Muscle layer of duodenum (tissue), 2 donors: Measurements from ENCODE around the gene DUS2.
"Not testable (repeated sequence)": the region's sequence is repeated elsewhere in the genome, so short reads cannot be mapped to it uniquely, and the experiment has no call there.

Experiments
- H3K27ac ChIP-seq: one replicate; pipeline ENCODE4 v1.7.0; 2013; ENCODE audit warnings: mild to moderate bottlenecking, low read length
- H3K27me3 ChIP-seq: one replicate; pipeline ENCODE4 v1.7.0; 2013; ENCODE audit warnings: low read depth, mild to moderate bottlenecking, control low read depth, low read length
- H3K36me3 ChIP-seq, 2 donors: one replicate each; pipeline ENCODE4 v1.7.0; 2013; ENCODE audit warnings: low read length in 2 of 2, control low read depth in 1 of 2, mild to moderate bottlenecking in 1 of 2; ENCODE audit not compliant: insufficient read depth in 2 of 2, control insufficient read depth in 1 of 2
- H3K4me1 ChIP-seq, 2 donors: one replicate each; pipeline ENCODE4 v1.7.0; 2013; ENCODE audit warnings: low read length in 2 of 2, mild to moderate bottlenecking in 2 of 2, control low read depth in 1 of 2, moderate library complexity in 1 of 2; ENCODE audit not compliant: insufficient read depth in 2 of 2, control insufficient read depth in 1 of 2
- H3K4me3 ChIP-seq, 2 donors: one replicate each; pipeline ENCODE4 v1.7.0; 2013; ENCODE audit warnings: low read length in 2 of 2, low read depth in 1 of 2, mild to moderate bottlenecking in 1 of 2
- H3K9me3 ChIP-seq, 2 donors: one replicate each; pipeline ENCODE4 v1.7.0; 2013; ENCODE audit warnings: low read length in 2 of 2, control low read depth in 1 of 2, mild to moderate bottlenecking in 1 of 2; ENCODE audit not compliant: control insufficient read depth in 1 of 2
- donor health status: healthy.

The DUS2 gene

GRCh38 chr16:67989322-67990017 is 33.6 kb upstream of the DUS2 start:
- no peak overlapping the region for H3K4me3 ChIP-seq
- H3K4me1 ChIP-seq = peaks cover 5 to 16% of the 10 kb centered on the region in 2 donors

DNA sequence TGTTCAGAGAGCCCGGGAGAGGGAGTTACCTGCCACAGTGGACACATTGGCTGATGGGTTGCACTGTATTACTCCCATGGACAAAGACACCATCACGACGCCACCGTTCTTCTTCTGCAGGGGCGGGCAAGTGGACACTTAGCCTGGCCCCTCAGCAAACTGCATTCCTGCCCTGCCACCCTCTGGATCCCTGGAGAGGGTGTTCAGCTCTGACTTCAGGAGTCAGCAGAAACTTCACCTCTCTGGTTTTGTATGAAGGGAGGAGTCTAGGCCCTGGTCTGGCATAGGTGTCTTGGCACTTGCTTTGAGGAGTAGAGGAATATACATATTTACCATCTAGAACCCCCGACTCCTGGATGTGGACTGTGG is 33.1 kb upstream of the DUS2 start:
- Histone ChIP-seq H3K4me3 (no peak overlapping the region), H3K27me3 (no peaks in the 10 kb centered on the region), H3K36me3 (no peaks in the 10 kb centered on the region), H3K27ac (no peak overlapping the region), H3K4me1 (peaks cover 5 to 12% of the 10 kb centered on the region in 2 donors), H3K9me3 (no peaks in the 10 kb centered on the region)

More at GRCh38 chr16:67989322-67990017, 33.6 kb upstream of the DUS2 start:
- Histone ChIP-seq H3K27ac (no peak overlapping the region), H3K9me3 (no peaks in the 10 kb centered on the region), H3K36me3 (no peaks in the 10 kb centered on the region), H3K27me3 (no peaks in the 10 kb centered on the region)

DNA sequence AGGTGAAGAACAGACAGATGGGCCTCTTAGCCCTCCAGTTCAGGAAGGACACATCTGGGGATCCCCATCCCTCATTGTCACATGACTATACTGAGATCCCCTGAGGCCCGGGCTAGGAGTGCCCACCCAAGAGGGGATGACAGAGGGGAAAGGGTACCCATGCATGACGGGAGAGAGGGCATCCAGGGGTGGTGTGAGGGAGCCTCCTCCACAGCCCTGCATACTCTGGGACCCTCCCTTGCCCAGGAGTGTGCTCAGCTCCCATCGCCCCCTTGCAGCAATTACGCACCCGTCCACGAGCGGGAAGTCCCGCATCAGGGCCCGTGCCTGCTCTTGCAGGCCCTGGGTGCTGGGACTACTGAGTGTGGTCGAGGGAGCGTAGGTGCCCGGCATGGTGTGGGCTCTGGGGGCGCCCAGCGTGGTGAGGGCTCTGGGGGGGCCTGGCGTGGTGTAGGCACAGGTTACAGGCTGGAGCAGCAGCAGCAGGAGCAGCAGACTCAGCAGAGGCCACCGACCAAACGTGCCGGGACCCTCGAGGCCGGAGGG is 30.4 kb upstream of the DUS2 start:
- peak overlapping the region in 1 of 2 donors; percentile 60 for H3K4me3 ChIP-seq
- H3K36me3 ChIP-seq = no peaks in the 10 kb centered on the region
- H3K27ac ChIP-seq = no peak overlapping the region

GRCh38 chr16:67993207-67994039 is 29.7 kb upstream of the DUS2 start:
- H3K27me3 ChIP-seq = no peaks in the 10 kb centered on the region
- no peaks in the 10 kb centered on the region for H3K9me3 ChIP-seq
- H3K4me1 ChIP-seq = peaks cover 5 to 12% of the 10 kb centered on the region in 2 donors
- peak overlapping the region; percentile 72 for H3K27ac ChIP-seq
- H3K36me3 ChIP-seq = no peaks in the 10 kb centered on the region
- H3K4me3 ChIP-seq = peak overlapping the region; percentile 59 to 60

More for the DNA sequence above, 30.4 kb upstream of the DUS2 start:
- Histone ChIP-seq H3K9me3 (no peaks in the 10 kb centered on the region), H3K4me1 (peaks cover 5 to 12% of the 10 kb centered on the region in 2 donors), H3K27me3 (no peaks in the 10 kb centered on the region)

GRCh38 chr16:67994040-67994408 is 29.1 kb upstream of the DUS2 start:
- H3K36me3 ChIP-seq, H3K27me3 ChIP-seq, H3K9me3 ChIP-seq: not testable (repeated sequence)
- Histone ChIP-seq H3K4me3 (peak overlapping the region; percentile 59 to 60), H3K27ac (peak overlapping the region; percentile 72), H3K4me1 (peaks cover 5 to 12% of the 10 kb centered on the region in 2 donors)

DNA sequence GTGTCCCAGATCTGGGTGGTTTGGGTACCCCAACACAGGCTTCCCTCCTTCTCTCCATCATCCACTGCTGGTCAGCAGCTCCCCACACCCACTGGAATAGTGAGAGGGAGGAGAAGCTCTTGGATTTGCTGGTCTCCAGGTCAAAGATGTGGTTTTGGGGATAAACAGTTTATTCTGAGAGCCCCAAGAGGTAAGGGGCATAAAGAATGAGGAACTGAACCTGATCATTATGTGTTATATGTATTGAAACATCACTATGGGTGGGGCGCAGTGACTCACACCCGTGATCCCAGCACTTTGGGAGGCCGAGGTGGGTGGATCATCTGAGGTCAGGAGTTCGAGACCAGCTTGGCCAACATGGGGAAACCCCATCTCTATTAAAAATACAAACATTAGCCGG is 27.7 kb upstream of the DUS2 start:
- H3K4me1 ChIP-seq = peaks cover 12 to 15% of the 10 kb centered on the region in 2 donors
- no peaks in the 10 kb centered on the region for H3K27me3 ChIP-seq
- H3K4me3 ChIP-seq = no peak overlapping the region
- H3K9me3 ChIP-seq = no peaks in the 10 kb centered on the region
- no peak overlapping the region for H3K27ac ChIP-seq
- no peaks in the 10 kb centered on the region for H3K36me3 ChIP-seq

DNA sequence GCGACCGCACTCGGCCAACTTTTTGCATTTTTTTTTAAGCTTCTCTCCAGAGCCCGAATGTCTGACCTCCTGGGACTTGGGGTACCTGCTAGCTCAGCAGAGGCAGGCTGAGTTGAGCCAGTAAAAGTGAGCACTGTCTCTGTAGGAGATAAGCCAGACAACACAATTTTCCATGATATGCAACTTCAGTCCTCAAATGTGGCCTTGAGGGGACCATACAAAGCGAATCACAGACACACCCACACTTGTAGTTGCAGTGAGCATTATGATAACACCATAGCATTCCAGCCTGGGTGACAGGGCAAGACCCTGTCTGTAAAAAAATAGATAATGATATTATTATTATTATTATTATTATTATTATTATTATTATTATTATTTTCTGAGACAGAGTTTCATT is 26.4 kb upstream of the DUS2 start:
- Histone ChIP-seq H3K4me3 (no peak overlapping the region), H3K27ac (no peak overlapping the region), H3K4me1 (peaks cover 12 to 15% of the 10 kb centered on the region in 2 donors), H3K36me3 (no peaks in the 10 kb centered on the region), H3K27me3 (no peaks in the 10 kb centered on the region), H3K9me3 (no peaks in the 10 kb centered on the region)

DNA sequence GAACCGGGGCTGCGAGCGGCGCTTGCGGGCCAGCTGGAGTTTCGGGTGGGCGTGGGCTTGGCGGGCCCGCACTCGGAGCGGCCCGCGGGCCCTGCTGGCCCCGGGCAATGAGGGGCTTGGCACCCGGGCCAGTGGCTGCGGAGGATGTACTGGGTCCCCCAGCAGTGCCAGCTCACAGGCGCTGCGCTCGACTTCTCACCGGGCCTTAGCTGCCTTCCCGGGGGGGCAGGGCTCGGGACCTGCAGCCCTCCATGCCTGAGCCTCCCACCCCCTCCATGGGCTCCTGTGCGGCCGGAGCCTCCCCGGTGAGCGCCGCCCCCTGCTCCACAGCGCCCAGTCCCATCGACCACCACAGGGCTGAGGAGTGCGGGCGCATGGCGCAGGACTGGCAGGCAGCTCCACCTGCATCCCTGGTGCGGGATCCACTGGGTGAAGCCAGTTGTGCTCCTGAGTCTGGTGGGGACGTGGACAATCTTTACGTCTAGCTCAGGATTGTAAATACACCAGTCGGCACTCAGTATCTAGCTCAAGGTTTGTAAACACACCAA is 24.8 kb upstream of the DUS2 start:
- H3K27ac ChIP-seq, H3K9me3 ChIP-seq, H3K27me3 ChIP-seq, H3K36me3 ChIP-seq, H3K4me3 ChIP-seq: not testable (repeated sequence)
- peaks cover 6 to 15% of the 10 kb centered on the region in 2 donors for H3K4me1 ChIP-seq

DNA sequence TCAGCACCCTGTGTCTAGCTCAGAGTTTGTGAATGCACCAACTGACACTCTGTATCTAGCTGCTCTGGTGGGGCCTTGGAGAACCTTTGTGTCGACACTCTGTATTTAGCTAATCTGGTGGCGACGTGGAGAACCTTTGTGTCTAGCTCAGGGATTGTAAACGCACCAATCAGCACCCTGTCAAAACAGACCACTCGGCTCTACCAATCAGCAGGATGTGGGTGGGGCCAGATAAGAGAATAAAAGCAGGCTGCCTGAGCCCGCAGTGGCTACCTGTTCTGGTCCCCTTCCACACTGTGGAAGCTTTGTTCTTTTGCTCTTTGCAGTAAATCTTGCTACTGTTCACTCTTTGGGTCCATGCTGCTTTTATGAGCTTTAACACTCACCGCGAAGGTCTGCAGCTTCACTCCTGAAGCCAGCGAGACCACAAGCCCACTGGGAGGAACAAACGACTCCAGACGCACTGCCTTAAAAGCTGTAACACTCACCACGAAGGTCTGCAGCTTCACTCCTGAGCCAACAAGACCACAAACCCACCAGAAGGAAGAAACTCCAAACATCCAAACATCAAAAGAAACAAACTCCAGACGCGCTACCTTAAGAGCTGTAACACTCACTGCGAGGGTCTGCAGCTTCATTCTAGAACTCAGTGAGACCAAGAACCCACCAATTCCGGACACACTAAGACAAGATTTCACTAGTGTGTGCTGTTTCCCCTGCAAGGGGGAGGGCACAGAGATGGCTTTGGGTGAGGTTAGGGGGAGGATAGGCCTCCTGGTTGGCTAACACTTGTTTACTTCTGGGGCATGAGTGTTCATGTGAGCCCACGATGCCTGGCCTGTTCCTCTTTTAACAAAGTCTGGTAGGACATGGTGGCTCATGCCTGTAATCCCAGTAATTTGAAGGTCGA is 24.1 kb upstream of the DUS2 start, which contains the start of gene DPEP2:
Gene DPEP2, minus strand, starts transcription at position 706 of the 910 bp plus-strand sequence. CDS start 6,272 bp downstream, outside the sequence.
- not testable (repeated sequence) for H3K4me1 ChIP-seq, H3K27me3 ChIP-seq, H3K9me3 ChIP-seq, H3K36me3 ChIP-seq
- peak within 1 kb of the TSS; percentile 19 for H3K27ac ChIP-seq
- H3K4me3 ChIP-seq = peak within 1 kb of the TSS; percentile 11 to 40

DNA sequence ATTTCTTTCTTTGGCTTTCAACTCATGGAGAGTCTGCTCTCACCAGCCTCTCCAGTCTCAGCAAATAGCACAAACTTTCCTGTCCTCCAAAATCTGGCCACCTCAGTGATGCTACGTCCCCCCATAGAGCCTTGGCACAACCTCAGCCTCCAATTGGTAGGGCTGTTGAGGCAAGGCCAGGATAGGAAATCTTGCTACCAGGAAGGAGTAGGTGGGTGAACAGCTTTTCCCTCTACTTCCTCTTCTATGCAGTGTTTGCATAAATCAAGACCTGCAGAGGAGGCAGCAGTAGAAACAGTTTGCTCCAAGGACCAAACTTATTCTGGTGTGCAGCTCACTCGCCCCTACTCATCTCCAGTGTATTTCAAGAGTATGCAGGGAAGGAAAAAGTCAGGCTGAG is 23.1 kb upstream of the DUS2 start:
- Histone ChIP-seq H3K27ac (peak overlapping the region; percentile 19), H3K36me3 (no peaks in the 10 kb centered on the region), H3K9me3 (no peaks in the 10 kb centered on the region), H3K4me3 (peak overlapping the region in 1 of 2 donors; percentile 11), H3K4me1 (peaks cover 0 to 10% of the 10 kb centered on the region in 2 donors), H3K27me3 (no peaks in the 10 kb centered on the region)
